ENCODE measurements around the gene PPP1R17.

DNA sequence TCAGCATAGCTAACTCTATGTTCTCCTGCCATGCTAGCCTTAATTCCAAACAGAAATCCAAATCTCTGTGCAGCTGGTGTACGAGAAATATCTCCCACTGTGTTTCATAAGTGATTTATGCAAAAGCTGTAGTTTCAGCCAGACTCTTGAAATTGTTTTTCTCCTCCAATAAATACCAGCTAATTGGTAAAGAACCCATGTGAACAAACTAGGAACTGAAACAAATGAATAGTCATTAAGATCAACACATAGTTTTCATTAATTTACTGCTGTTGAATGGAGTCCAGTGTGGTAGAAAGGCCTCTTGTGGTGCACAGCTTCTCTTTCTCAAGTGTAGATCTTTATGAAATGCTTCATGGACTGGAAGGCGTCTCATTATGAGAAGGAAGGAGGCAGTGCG lies 18.4 kb downstream of the PPP1R17 start:
- TF ChIP-seq GATA3 (IDR thresholded peaks at IDR 0.05; ENCODE audit: low read depth, low read length), result no peak
- TF ChIP-seq GATA2 (IDR thresholded peaks at IDR 0.05; ENCODE audit: low read depth, low read length), result no peak

Measured in SH-SY5Y (cell line).